Gastrocnemius medialis (tissue), 4 donors: ENCODE data around the gene MORC3. TPM values are rescaled to one million over a fixed set of nuclear protein-coding genes. Genes with fewer than 3 reads are reported as not detected.

ENCODE experiments used
- ATAC-seq, 2 donors: fragments of 150-250 bp; one replicate each; pipeline ENCODE4 v1.9.1; 2016
- DNase-seq, 2 donors: peaks; one replicate each; pipeline ENCODE4 v3.0.0-alpha.2; 2019
- H3K27ac ChIP-seq, 4 donors: fragments of 200-600 bp; sonication (generic); 1 replicate in 1 of 4; 2 replicates in 3 of 4; pipeline ENCODE4 v1.5.1; 2016 to 2018; ENCODE audit warnings: mild to moderate bottlenecking in 2 of 4, moderate library complexity in 1 of 4
- H3K27me3 ChIP-seq, 3 donors: fragments of 200-600 bp; sonication (generic) in 2 of 3; 1 replicate in 1 of 3; 2 replicates in 2 of 3; pipeline versions ENCODE4 v1.5.1 to v1.6.0; 2016 to 2019; ENCODE audit warnings: mild to moderate bottlenecking in 1 of 3, moderate library complexity in 1 of 3
- H3K36me3 ChIP-seq, 2 donors: fragments of 200-600 bp; sonication (generic) in 1 of 2; one replicate each; pipeline ENCODE4 v1.5.1; 2017 to 2018
- H3K4me1 ChIP-seq, 2 donors: fragments of 200-600 bp; sonication (generic) in 1 of 2; one replicate each; pipeline ENCODE4 v1.5.1; 2016 to 2017; ENCODE audit warnings: mild to moderate bottlenecking in 2 of 2
- H3K4me3 ChIP-seq, 4 donors: fragments of 200-600 bp; sonication (generic) in 3 of 4; 1 replicate in 1 of 4; 2 replicates in 3 of 4; pipeline ENCODE4 v1.5.1; 2016 to 2019; ENCODE audit warnings: mild to moderate bottlenecking in 2 of 4
- H3K9me3 ChIP-seq, 3 donors: fragments of 200-600 bp; sonication (generic) in 2 of 3; 1 replicate in 1 of 3; 2 replicates in 2 of 3; pipeline ENCODE4 v1.5.1; 2016 to 2019
- CTCF ChIP-seq, 5 experiments: fragments of 450-650 bp in 3 of 5; fragments of 200-600 bp in 2 of 5; sonication (generic) in 2 of 5; IDR thresholded peaks in 4 of 5; conservative IDR thresholded peaks in 1 of 5; 1 replicate in 4 of 5; 2 replicates in 1 of 5; pipeline ENCODE4 v1.5.1; 2016 to 2019; ENCODE audit warnings: antibody characterized with exemption in 5 of 5, mild to moderate bottlenecking in 3 of 5, moderate library complexity in 3 of 5
- POLR2A ChIP-seq, 2 donors: fragments of 450-650 bp; IDR thresholded peaks; one replicate each; pipeline ENCODE4 v1.6.1; 2017; ENCODE audit warnings: antibody characterized with exemption in 2 of 2, mild to moderate bottlenecking in 2 of 2, moderate library complexity in 2 of 2
- in situ Hi-C, 4 donors: fragments of 200-750 bp; cut with MboI; loops; one replicate each; pipeline versions ENCODE4 v1.15.0 to v1.8.0; 2017; ENCODE audit warnings: low sequenced_read_pairs in 4 of 4
- intact Hi-C: fragments of 100-400 bp; cut with DNase I; formaldehyde crosslinking; loops from one replicate; pipeline ENCODE4 v1.15.1; 2023; ENCODE audit warnings: low total_unique reads
- total RNA-seq, 4 donors: library from RNA; depleted of rRNA; stranded (reverse); fragments of >200 nt; gene quantifications; one replicate each; pipeline versions ENCODE4 v1.1.0 to v1.2.3, GENCODE V29; 2016

Gene MORC3
- total RNA-seq, 4 donors from 2014 or later: 28.1 to 35.5 (median 31.7) TPM

- no peaks in the 10 kb centered on the region for H3K9me3 ChIP-seq
- peak; percentile 38 to 71 for DNase-seq
- TF ChIP-seq CTCF (IDR thresholded peaks at IDR 0.05 in 4 of 5, conservative IDR thresholded peaks at IDR 0.05 in 1 of 5) (peak in 1 of 5 experiments; percentile 26), POLR2A (IDR thresholded peaks at IDR 0.05) (peak in 1 of 2 donors; percentile 8)
- ATAC-seq: peak; percentile 49 to 55
- H3K4me3 ChIP-seq: peak overlapping the region; percentile 67 to 87 (median 80)
- no peaks in the 10 kb centered on the region for H3K36me3 ChIP-seq
- no peaks in the 10 kb centered on the region for H3K27me3 ChIP-seq
- H3K27ac ChIP-seq: peak overlapping the region; percentile 88 to 99 (median 94)
- peaks cover 35 to 49% of the 10 kb centered on the region in 2 donors for H3K4me1 ChIP-seq
- intact Hi-C loops: loop anchor here (1.0 to 5.0 kb wide), 5 partner anchors 64 to 1433 kb away; partner anchors contain the start of genes CHAF1B and DOP1B
- in situ Hi-C loops: loop anchor here in 3 of 4 donors (10.0 kb wide), 2 partner anchors 166 to 176 kb away; partner anchors contain the start of gene DOP1B (in 1 of the 3)
Observed at GRCh38 chr21:36320421-36321324, 676 bp downstream of the MORC3 start.

GRCh38 chr21:36321325-36322082, 1.5 kb downstream of the MORC3 start:
- intact Hi-C loops: loop anchor here (2.0 to 5.0 kb wide), 3 partner anchors 63 to 1434 kb away; partner anchors contain the start of gene CHAF1B
- no peak for ATAC-seq
- Histone ChIP-seq H3K4me3 (peak overlapping the region; percentile 67 to 87 (median 80)), H3K36me3 (no peaks in the 10 kb centered on the region), H3K4me1 (peaks cover 42 to 55% of the 10 kb centered on the region in 2 donors), H3K9me3 (no peaks in the 10 kb centered on the region), H3K27ac (peak overlapping the region; percentile 88 to 99 (median 94)), H3K27me3 (no peaks in the 10 kb centered on the region)
- in situ Hi-C loops: loop anchor here in 3 of 4 donors (10.0 kb wide), 2 partner anchors 167 to 177 kb away; partner anchors contain the start of gene DOP1B (in 1 of the 3)
- DNase-seq: peak in 1 of 2 donors; percentile 49
- TF ChIP-seq POLR2A (IDR thresholded peaks at IDR 0.05) (no peak), CTCF (IDR thresholded peaks at IDR 0.05 in 4 of 5, conservative IDR thresholded peaks at IDR 0.05 in 1 of 5) (no peak)

GRCh38 chr21:36322083-36322424, 2.1 kb downstream of the MORC3 start:
- in situ Hi-C loops (loop anchor here in 3 of 4 donors (10.0 kb wide), 2 partner anchors 167 to 177 kb away; partner anchors contain the start of gene DOP1B (in 1 of the 3)), intact Hi-C loops (loop anchor here (5.0 kb wide), 1 partner anchor 1435 kb away; no protein-coding TSS in a partner anchor)
- Histone ChIP-seq H3K9me3 (no peaks in the 10 kb centered on the region), H3K4me3 (peak overlapping the region; percentile 67 to 87 (median 80)), H3K27ac (peak overlapping the region; percentile 88 to 99 (median 94)), H3K36me3 (no peaks in the 10 kb centered on the region), H3K27me3 (no peaks in the 10 kb centered on the region), H3K4me1 (peaks cover 42 to 56% of the 10 kb centered on the region in 2 donors)
- DNase-seq (no peak), ATAC-seq (no peak)
- TF ChIP-seq POLR2A (IDR thresholded peaks at IDR 0.05) (no peak), CTCF (IDR thresholded peaks at IDR 0.05 in 4 of 5, conservative IDR thresholded peaks at IDR 0.05 in 1 of 5) (no peak)

GRCh38 chr21:36323032-36323431, 3.0 kb downstream of the MORC3 start:
- H3K4me3 ChIP-seq: no peak overlapping the region
- no peaks in the 10 kb centered on the region for H3K27me3 ChIP-seq
- in situ Hi-C loops: loop anchor here in 3 of 4 donors (10.0 kb wide), 2 partner anchors 168 to 178 kb away; partner anchors contain the start of gene DOP1B (in 1 of the 3)
- H3K27ac ChIP-seq: peak overlapping the region; percentile 88 to 99 (median 94)
- H3K36me3 ChIP-seq: no peaks in the 10 kb centered on the region
- TF ChIP-seq POLR2A (IDR thresholded peaks at IDR 0.05) (peak in 1 of 2 donors; percentile 18), CTCF (IDR thresholded peaks at IDR 0.05 in 4 of 5, conservative IDR thresholded peaks at IDR 0.05 in 1 of 5) (no peak)
- DNase-seq: no peak
- H3K9me3 ChIP-seq: no peaks in the 10 kb centered on the region
- no peak for ATAC-seq
- intact Hi-C loops: loop anchor here (5.0 kb wide), 1 partner anchor 1436 kb away; no protein-coding TSS in a partner anchor
- peaks cover 45 to 56% of the 10 kb centered on the region in 2 donors for H3K4me1 ChIP-seq
